Ramos (cell line): ENCODE data around the gene LTB4R.

Source experiments
- in situ Hi-C: fragments of 300-500 bp; cut with MboI; formaldehyde crosslinking; loops from one replicate; pipeline ENCODE4 v1.14.3; 2022; ENCODE audit warnings: low sequenced_read_pairs; ENCODE audit not compliant: unreplicated experiment

LTB4R gene

DNA sequence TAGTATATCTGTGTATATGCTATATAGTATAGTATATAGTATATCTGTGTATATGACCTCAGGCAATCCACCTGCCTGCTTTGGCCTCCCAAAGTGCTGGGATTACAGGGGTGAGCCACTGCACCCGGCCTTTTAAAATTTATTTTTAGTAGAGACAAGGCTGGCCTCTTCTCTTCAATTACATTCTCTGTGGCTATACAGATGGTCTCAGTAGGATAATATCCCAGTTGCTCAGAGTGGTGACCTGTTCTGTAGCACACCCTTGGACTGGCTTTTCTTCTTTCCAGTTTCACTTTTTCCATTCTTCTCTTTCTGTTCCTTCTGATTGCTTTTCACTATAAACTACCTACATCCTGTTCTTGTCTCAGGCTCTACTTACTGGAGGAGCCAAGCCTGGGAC is 53.5 kb downstream of the LTB4R start:
- in situ Hi-C loops: loop anchor here (5.0 kb wide), 1 partner anchor 67 kb away; no protein-coding TSS in a partner anchor

DNA sequence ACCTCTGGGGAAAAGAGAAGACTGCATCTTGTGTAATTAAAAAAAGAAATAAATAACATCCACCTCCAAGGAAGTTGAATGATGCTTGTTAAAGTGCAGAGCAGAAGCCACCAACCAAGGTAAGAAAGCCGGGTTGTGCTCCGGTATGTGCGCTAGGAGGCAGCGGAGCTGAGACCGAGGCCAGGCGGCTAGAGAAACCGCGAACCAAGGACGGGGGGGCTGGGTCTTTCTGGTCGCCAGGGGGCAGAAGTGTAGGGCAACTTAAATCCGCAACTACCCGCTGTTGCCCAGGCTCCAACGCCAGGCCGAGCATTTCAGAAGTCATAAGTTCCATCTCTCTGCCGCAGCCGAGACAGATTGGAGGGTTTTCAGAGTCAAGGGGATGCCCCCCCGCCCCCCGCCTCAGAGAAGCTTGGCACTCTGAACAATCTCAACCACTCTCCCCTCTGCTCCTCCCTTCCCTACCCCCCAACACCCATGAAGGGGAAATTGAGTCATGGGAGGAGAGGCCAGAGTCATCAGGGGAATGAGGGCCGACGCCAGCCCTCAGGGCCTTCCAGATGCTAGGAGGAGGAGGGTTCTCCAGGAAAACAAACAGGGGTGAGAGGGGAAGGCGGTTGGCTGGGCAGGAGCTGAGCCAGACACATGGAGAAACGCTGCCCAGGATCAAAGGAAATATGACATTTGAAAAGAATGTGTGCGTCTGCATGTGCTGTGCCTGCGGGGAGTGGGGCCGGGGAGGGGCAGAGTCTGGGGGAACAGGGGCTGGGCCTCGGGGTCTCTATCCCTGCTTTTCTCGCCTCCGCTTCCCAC is 54.5 kb downstream of the LTB4R start:
- in situ Hi-C loops: loop anchor here (5.0 kb wide), 1 partner anchor 66 kb away; no protein-coding TSS in a partner anchor

GRCh38 chr14:24366413-24366720 is 55.1 kb downstream of the LTB4R start:
- in situ Hi-C loops: loop anchor here (5.0 kb wide), 1 partner anchor 66 kb away; no protein-coding TSS in a partner anchor

DNA sequence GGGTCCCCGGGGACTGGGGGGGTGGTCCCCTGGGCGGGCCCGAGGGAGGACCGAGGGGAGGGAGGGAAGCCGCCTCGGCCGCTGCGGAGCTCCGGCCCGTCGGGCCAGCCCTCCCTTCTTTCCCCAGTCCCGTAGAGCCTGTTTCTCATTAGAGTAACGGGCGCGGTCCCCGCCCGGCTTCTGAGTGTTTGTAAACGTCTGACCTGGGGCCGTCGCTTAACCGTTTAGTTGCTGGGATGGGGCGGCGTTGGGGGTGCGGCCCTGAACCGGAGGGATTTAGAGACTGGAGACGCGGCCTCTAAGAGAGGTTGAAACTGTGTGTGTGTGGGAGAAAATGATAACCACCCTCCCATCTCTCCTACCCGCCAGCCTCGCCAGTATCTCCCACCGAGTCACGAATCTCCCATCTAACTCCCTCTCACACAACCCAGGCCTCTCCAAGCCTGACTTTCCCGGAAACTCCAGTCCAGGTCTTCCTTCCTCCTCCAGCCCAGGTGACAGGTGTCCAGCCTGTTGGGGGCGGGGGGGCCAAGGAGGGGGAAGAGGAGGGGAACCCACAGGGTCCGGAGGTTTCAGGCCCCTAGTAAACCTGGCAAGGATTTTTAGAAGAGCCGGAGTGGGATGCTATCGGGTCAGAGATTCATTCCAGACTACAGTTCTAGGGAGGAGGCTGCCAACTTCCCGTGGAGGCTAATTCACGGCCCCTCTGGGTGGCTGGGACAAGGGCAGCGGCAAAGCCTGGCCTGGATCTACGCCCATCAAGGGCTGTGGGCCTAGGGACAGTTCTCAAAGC is 55.6 kb downstream of the LTB4R start:
- in situ Hi-C loops: loop anchor here (5.0 kb wide), 1 partner anchor 65 kb away; no protein-coding TSS in a partner anchor
